ENCODE measurements around the gene LAT. TPM values are rescaled to one million over a fixed set of nuclear protein-coding genes. Genes with fewer than 3 reads are reported as not detected.
"Not testable (repeated sequence)": the region's sequence is repeated elsewhere in the genome, so short reads cannot be mapped to it uniquely, and the experiment has no call there.

The LAT gene, protein sequence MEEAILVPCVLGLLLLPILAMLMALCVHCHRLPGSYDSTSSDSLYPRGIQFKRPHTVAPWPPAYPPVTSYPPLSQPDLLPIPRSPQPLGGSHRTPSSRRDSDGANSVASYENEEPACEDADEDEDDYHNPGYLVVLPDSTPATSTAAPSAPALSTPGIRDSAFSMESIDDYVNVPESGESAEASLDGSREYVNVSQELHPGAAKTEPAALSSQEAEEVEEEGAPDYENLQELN
- 34.0 TPM for total RNA-seq

DNA sequence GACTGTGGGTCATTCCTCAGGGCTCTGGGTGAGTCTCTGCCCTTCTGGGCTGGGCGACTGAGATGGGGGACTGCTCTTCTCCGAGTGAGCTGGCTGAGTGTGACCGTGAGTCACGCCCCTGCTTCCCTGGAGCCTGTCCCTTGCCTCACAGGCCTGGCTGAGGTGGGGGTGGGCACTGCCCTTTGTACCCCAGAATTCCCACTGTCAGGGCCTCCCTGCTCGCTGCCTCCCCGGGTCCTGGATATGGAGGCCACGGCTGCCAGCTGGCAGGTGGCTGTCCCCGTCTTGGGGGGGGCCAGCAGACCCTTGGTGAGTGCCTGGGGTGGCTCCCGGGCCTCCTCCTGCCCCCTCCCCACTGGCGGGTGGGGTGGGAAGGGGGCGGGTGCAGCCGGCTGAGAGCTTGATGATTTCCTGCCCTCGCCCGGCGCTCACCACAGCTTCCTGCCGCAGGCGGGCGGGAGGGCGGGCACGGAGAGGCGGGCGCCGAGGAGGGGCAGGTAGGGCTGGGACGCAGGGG, at the start of gene LAT:
TSS of gene LAT (plus strand) at position 434 of the 517 bp plus-strand sequence. CDS start 366 bp downstream, outside the sequence.
- Histone ChIP-seq H3K9me3 (ENCODE audit: low read depth, low read length) (no peaks in the 10 kb centered on the region), H3K4me1 (ENCODE audit: insufficient read depth, low read length) (peaks cover 39% of the 10 kb centered on the region), H3K27me3 (ENCODE audit: insufficient read depth, low read length) (no peaks in the 10 kb centered on the region), H3K4me3 (ENCODE audit: low read length) (peak within 1 kb of the TSS; percentile 67)

DNA sequence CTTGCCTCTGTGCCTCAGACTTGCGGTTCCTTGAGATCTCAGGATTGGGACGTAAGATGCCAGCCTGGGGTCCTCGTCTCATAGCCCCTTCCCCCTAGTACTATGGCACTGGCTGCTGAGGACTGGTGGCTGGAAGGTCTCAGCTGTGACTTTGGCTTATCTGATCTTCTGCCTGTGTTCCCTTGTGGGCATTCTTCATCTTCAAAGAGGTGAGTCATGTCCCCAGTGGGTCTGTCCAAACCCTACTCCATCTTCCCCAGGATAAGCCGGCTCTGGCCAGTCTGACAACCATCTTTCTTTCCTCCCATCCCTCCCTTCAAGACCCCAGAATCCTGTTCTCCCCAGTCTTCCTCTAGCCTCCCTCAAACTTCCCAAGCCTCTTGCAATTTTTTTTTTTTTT, 49.5 kb upstream of the LAT start:
- peaks cover 36% of the 10 kb centered on the region for H3K4me1 ChIP-seq (ENCODE audit: insufficient read depth, low read length)
- no peak overlapping the region for H3K4me3 ChIP-seq (ENCODE audit: low read length)
- H3K9me3 ChIP-seq (ENCODE audit: low read depth, low read length), result no peaks in the 10 kb centered on the region
- no peaks in the 10 kb centered on the region for H3K27me3 ChIP-seq (ENCODE audit: insufficient read depth, low read length)

DNA sequence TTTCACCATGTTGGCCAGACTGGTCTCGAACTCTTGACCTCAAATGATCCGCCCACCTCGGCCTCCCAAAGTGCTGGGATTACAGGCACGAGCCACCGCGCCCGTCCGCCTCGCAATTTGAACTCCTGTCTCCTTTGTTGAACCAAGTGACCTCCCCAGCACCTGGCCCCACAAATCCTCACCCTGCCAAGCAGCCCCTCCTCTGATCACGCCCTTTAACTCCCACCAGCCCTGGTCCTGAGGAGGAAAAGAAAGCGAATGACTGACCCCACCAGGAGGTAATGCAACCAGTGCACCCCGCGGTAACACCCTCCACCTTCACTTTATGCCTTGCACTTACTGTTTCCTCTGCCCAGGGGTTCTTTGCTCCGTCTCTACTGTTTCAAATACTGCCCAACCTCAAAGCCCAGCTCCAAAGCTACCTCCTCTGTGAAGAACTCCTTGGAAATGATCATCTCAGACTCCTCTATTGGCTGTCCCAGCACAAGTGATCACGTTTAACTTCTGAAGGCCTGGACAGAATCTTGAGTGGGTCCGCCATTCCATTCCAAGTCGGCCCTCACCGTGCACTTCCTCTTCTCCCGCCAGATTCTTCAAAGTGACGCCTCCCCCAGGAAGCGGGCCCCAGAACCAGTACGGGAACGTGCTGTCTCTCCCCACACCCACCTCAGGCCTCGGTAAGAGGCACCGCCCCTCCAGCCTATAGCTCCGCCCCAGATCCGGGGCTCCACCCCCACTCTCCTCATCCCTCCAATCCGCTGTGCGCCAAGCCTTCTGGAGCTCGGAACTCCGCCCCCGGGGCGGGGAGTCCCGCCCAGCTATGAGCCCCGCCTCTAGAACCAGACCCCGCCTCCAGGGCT, 48.7 kb upstream of the LAT start:
- Histone ChIP-seq H3K9me3 (ENCODE audit: low read depth, low read length) (no peaks in the 10 kb centered on the region), H3K4me1 (ENCODE audit: insufficient read depth, low read length) (peaks cover 28% of the 10 kb centered on the region), H3K27me3 (ENCODE audit: insufficient read depth, low read length) (no peaks in the 10 kb centered on the region), H3K4me3 (ENCODE audit: low read length) (peak overlapping the region; percentile 10)

DNA sequence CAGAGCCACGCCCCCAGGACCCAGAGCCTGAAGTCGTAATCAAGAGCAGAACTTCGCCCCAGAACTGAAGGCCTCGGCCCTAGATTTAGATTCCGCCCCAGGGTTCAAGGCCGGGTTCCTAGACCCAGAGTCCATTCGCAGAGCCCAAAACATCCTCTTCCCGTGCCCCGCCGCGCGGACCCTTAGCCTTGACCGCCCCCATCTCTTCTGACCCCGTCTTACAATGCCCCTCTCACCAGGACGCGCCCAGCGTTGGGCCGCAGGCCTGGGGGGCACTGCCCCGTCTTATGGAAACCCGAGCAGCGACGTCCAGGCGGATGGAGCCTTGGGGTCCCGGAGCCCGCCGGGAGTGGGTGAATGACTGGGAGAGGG, 48.1 kb upstream of the LAT start:
- H3K9me3 ChIP-seq (ENCODE audit: low read depth, low read length), result no peaks in the 10 kb centered on the region
- peaks cover 21% of the 10 kb centered on the region for H3K4me1 ChIP-seq (ENCODE audit: insufficient read depth, low read length)
- H3K27me3 ChIP-seq (ENCODE audit: insufficient read depth, low read length), result no peaks in the 10 kb centered on the region
- H3K4me3 ChIP-seq (ENCODE audit: low read length), result no peak overlapping the region

DNA sequence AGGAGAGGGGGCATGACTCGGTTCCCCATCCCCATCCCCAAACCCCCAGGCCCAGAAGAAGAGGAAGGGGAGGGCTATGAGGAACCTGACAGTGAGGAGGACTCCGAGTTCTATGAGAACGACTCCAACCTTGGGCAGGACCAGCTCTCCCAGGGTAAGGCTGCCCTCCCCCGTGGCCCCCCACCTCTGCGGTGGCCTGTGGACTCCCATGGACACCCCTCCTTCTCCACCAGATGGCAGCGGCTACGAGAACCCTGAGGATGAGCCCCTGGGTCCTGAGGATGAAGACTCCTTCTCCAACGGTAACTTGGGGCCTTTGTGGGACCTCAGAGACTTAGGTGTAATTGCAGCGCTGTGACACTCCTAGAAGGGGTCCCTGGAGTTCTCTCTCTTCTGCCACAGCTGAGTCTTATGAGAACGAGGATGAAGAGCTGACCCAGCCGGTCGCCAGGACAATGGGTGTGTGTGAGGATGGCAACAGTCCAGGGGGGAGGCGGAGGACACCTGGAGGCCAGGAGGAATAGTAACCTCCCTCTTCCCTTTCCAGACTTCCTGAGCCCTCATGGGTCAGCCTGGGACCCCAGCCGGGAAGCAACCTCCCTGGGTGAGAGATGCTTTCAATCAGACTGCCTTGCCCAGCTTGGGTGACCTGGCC, 47.5 kb upstream of the LAT start:
- Histone ChIP-seq H3K9me3 (ENCODE audit: low read depth, low read length) (no peaks in the 10 kb centered on the region), H3K27me3 (ENCODE audit: insufficient read depth, low read length) (no peaks in the 10 kb centered on the region), H3K4me1 (ENCODE audit: insufficient read depth, low read length) (peaks cover 21% of the 10 kb centered on the region), H3K4me3 (ENCODE audit: low read length) (no peak overlapping the region)

DNA sequence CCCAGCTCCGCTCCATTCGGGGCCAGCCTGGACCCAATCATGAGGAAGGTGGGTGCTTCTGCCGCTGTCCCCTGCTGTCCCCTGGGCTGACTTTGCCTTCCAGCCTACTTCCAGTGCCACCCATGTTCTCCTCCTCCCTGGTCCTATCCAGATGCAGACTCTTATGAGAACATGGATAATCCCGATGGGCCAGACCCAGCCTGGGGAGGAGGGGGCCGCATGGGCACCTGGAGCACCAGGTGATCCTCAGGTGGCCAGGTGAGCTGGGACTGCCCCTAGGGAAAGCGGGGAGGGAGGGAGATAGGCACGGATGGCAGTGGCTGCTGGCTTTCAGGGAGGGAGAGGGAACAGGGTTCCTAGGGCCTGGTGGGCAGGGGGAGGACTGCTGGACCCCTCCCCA, 46.1 kb upstream of the LAT start:
- Histone ChIP-seq H3K27me3 (ENCODE audit: insufficient read depth, low read length) (no peaks in the 10 kb centered on the region), H3K4me1 (ENCODE audit: insufficient read depth, low read length) (peaks cover 21% of the 10 kb centered on the region), H3K4me3 (ENCODE audit: low read length) (no peak overlapping the region)

DNA sequence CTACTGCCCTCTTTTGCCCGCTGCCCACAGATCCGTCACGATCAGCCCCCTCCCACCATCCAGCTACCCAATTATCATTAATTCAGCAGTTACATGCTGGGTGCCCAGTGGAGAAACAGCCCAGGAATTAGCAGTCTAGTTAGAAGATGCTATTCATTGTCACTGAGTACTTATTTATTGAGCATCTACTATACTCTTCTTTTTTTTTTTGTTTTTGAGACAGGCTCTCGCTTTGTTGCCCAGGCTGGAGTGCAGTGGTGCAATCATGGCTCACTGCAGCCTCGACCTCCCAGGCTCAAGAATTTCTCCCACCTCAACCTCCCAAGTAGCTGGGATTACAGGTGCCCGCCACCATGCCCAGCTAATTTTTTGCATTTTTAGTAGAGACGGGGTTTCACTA, 45.0 kb upstream of the LAT start:
- H3K27me3 ChIP-seq (ENCODE audit: insufficient read depth, low read length); H3K9me3 ChIP-seq (ENCODE audit: low read depth, low read length); H3K4me3 ChIP-seq (ENCODE audit: low read length): not testable (repeated sequence)
- peaks cover 16% of the 10 kb centered on the region for H3K4me1 ChIP-seq (ENCODE audit: insufficient read depth, low read length)

More for the DNA sequence above, 46.1 kb upstream of the LAT start:
- H3K9me3 ChIP-seq (ENCODE audit: low read depth, low read length), result no peaks in the 10 kb centered on the region

DNA sequence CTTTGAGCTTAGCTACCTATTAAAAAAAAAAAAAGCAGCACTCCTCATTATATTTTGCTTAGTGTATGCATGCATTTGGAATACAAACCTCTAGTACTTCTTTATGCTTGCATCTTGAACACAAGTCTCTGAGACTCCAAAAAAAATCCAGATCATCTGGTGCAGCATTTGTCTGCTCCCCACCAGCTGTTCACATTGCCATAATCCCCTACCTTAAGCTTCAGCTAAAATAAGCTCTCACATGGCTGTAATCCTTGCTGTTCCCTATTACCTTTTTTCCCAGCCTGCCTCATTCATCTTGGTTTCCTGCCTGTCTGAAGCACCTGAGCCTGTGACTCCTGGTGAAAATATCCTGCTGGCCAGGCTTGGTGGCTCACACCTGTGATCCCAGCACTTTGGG, 41.6 kb upstream of the LAT start:
- Histone ChIP-seq H3K4me3 (ENCODE audit: low read length) (no peak overlapping the region), H3K27me3 (ENCODE audit: insufficient read depth, low read length) (no peaks in the 10 kb centered on the region), H3K9me3 (ENCODE audit: low read depth, low read length) (no peaks in the 10 kb centered on the region), H3K4me1 (ENCODE audit: insufficient read depth, low read length) (peaks cover 10% of the 10 kb centered on the region)

DNA sequence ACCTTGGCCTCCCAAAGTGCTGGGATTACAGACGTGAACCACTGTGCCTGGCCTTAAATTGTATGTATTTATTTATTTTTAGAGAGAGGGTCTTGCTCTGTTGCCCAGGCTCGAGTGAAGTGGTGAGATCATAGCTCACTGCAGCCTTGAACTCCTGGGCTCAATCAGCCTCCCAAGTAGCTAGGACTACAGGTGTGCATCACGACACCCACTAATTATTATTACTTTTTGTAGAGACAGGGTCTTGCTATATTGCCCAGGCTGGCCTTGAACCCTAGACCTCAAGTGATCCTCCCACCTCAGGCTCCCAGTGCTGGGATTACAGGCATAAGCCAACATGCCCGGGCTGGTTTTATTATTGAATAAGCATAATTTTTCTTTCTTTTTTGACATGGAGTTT, 38.2 kb upstream of the LAT start:
- no peak overlapping the region for H3K4me3 ChIP-seq (ENCODE audit: low read length)
- no peaks in the 10 kb centered on the region for H3K9me3 ChIP-seq (ENCODE audit: low read depth, low read length)
- peaks cover 19% of the 10 kb centered on the region for H3K4me1 ChIP-seq (ENCODE audit: insufficient read depth, low read length)
- H3K27me3 ChIP-seq (ENCODE audit: insufficient read depth, low read length), result no peaks in the 10 kb centered on the region

DNA sequence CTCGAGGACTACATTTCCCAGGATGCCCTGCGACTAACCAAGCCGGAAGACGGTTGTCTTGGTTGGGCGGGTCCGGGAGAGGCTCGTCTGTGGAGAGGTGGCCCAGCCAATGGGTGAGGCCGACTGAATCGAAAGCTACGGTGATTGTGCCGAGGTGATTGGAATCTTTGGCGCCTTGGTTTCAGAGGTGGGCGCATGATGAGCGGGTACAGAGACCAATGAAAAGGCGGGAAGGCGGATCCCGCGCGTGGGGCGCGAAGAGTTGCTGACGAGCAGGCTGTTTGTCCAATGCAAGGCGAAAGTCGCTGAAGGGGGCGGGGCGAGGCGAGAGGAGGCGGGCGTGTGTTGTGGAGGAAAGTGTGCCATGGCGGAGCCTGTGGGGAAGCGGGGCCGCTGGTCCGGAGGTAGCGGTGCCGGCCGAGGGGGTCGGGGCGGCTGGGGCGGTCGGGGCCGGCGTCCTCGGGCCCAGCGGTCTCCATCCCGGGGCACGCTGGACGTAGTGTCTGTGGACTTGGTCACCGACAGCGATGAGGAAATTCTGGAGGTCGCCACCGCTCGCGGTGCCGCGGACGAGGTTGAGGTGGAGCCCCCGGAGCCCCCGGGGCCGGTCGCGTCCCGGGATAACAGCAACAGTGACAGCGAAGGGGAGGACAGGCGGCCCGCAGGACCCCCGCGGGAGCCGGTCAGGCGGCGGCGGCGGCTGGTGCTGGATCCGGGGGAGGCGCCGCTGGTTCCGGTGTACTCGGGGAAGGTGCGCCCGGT, 34.0 kb upstream of the LAT start, which contains the start of gene NFATC2IP:
TSS of gene NFATC2IP (plus strand) at position 290 of the 762 bp plus-strand sequence. CDS start at position 365, 75 bp downstream.
- Histone ChIP-seq H3K27me3 (ENCODE audit: insufficient read depth, low read length) (no peaks in the 10 kb centered on the region), H3K4me3 (ENCODE audit: low read length) (peak within 1 kb of the TSS; percentile 81), H3K9me3 (ENCODE audit: low read depth, low read length) (no peaks in the 10 kb centered on the region), H3K4me1 (ENCODE audit: insufficient read depth, low read length) (peaks cover 26% of the 10 kb centered on the region)

DNA sequence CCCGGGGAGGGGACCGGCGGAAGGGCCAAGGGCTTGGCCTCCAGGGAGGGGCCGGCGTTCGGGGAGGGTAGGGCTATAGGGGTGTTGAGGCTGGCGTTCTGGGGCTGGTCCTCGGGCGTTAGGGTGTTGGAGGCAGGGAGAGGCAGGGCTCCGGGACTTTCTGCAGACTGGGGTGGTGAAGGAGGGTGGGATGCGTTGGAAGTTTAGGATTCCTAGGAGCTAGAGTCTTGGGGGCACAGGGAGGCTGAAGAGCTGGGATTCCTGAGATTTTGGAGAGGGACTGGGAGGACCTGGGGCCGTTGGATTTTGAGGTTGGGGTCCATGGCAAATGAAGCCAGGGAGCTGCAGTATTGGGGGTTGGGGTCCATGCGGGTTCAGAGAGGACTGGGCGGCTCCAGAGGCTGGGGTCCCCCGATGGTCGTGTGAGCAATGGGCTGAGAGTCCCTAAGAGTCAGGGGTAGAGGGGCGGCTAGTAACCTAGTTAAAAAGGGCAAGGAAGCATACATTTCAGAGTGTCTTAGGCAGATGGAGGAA, 33.4 kb upstream of the LAT start:
- Histone ChIP-seq H3K4me3 (ENCODE audit: low read length) (peak overlapping the region; percentile 81), H3K9me3 (ENCODE audit: low read depth, low read length) (no peaks in the 10 kb centered on the region), H3K27me3 (ENCODE audit: insufficient read depth, low read length) (no peaks in the 10 kb centered on the region), H3K4me1 (ENCODE audit: insufficient read depth, low read length) (peaks cover 24% of the 10 kb centered on the region)

DNA sequence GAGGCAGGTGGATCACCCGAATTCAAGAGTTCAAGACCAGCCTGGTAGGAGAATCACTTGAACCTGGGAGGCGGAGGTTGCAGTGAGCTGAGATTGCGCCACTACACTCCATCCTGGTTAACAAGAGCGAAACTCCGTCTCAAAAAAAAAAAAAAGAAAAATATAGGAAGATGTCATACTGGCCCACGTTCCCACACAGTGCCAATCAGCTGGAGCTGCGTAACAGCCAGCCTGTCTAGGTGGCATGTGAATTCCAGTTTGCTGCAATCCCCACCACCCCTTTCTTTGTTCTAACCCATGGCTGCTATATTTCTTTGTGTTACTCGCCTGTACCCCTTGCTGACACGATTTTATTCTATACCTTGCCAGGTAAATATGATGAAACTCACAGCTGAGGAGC, 26.6 kb upstream of the LAT start:
- no peaks in the 10 kb centered on the region for H3K4me1 ChIP-seq (ENCODE audit: insufficient read depth, low read length)
- H3K4me3 ChIP-seq (ENCODE audit: low read length), result no peak overlapping the region
- H3K27me3 ChIP-seq (ENCODE audit: insufficient read depth, low read length), result no peaks in the 10 kb centered on the region
- no peaks in the 10 kb centered on the region for H3K9me3 ChIP-seq (ENCODE audit: low read depth, low read length)

DNA sequence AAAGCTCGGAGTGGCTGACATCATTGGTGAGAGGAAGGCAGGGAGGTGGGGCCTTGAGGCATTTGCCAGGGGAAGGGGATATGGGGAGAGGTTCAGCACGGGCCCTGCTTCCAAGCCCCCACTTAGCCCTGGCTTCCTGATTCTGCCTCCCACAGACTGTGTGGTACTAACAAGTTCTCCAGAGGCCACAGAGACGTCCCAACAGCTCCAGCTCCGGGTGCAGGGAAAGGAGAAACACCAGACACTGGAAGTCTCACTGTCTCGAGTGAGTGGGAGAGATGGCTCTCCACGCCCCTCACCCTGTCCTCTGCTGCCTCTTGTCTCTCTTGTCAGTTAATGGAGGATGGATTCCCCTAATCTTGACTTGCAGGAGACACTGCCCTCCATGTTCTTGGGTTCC, 26.0 kb upstream of the LAT start:
- Histone ChIP-seq H3K4me1 (ENCODE audit: insufficient read depth, low read length) (no peaks in the 10 kb centered on the region), H3K4me3 (ENCODE audit: low read length) (no peak overlapping the region), H3K9me3 (ENCODE audit: low read depth, low read length) (no peaks in the 10 kb centered on the region)

DNA sequence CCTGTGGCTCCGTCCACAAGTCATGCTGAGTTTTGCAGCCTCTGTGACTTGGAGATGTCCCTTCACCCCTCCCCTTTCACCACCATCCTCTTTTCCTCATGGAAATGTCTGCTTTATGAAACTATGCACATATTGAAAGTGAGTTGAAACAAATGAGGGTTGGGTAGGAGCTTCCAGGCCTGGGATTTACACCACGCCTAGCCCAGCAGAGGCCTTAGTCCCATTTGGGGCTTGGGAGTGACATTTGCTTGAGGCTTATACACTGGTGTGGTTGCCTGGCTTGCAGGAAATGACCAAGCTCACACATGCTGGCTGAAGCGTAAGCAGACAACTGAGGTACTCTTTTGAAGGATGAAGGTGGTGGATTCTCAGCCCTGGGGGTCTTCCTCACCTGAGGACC, 20.8 kb upstream of the LAT start:
- Histone ChIP-seq H3K4me1 (ENCODE audit: insufficient read depth, low read length) (no peaks in the 10 kb centered on the region), H3K9me3 (ENCODE audit: low read depth, low read length) (no peaks in the 10 kb centered on the region), H3K4me3 (ENCODE audit: low read length) (no peak overlapping the region), H3K27me3 (ENCODE audit: insufficient read depth, low read length) (no peaks in the 10 kb centered on the region)

More for the DNA sequence above, 26.0 kb upstream of the LAT start:
- no peaks in the 10 kb centered on the region for H3K27me3 ChIP-seq (ENCODE audit: insufficient read depth, low read length)
